HG03103 (cell line): ENCODE measurements around the gene CCDC33.

ENCODE experiments used
- ATAC-seq: cut with Tn5 transposase; IDR thresholded peaks from one replicate; pipeline ENCODE4 v1.9.1; 2021; ENCODE audit warnings: low read depth; ENCODE audit not compliant: unreplicated experiment

The CCDC33 gene

GRCh38 chr15:74307827-74308811 is 72.0 kb downstream of the CCDC33 start:
- ATAC-seq: no peak

DNA sequence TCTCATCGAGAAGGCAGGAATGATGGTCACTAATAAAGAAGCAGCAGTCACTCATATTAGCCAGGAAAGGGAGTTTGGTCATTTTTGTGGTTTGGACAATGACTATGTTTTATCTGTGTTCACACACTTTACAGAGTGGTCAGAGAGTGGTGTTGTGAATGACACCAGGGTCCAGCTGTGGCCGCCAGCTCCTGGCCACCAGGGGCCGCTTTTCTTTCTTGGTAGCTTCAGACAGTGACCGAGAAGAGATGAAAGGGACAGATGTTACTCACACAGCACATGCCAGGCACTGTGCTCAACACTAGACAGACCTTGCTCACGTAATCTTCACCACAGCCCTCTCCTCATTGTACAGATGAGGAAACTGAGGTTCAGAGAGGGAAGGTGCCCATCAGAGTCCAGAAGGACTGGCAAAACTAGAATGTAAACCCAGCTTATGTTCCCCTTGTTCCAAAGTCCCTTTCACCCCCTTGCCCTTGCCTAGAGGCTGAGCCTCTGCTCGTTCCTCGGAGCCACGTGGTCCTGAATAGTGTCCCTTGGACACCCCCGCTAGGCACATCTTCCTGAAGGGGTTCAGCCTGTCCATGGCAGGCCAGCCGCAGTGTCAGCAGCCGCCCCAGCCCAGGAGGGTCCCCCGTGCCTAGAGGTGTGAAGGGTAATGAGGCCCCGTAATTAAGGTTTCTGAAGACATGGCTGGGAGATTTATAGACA is 75.8 kb downstream of the CCDC33 start:
- ATAC-seq: no peak

GRCh38 chr15:74312445-74313007 is 76.4 kb downstream of the CCDC33 start:
- ATAC-seq: no peak

DNA sequence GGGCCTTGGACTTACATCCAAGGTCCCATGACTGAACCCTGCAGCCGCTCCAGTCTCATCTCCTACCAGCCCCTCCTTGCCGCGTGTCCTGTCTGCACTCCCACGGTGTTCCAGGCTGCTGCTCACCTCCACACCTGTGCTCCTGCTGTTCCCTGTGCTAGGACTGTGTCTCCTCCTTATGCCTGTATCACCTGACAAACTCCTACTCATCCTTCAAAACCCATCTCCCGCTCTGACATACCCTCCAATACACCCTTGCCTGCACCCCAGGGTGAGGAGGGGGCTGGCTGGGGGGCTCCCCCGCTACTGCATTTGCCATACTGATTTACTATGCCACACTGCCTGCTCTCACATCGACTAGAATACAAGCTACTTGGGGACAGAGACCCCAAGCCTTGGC is 77.8 kb downstream of the CCDC33 start:
- no peak for ATAC-seq

DNA sequence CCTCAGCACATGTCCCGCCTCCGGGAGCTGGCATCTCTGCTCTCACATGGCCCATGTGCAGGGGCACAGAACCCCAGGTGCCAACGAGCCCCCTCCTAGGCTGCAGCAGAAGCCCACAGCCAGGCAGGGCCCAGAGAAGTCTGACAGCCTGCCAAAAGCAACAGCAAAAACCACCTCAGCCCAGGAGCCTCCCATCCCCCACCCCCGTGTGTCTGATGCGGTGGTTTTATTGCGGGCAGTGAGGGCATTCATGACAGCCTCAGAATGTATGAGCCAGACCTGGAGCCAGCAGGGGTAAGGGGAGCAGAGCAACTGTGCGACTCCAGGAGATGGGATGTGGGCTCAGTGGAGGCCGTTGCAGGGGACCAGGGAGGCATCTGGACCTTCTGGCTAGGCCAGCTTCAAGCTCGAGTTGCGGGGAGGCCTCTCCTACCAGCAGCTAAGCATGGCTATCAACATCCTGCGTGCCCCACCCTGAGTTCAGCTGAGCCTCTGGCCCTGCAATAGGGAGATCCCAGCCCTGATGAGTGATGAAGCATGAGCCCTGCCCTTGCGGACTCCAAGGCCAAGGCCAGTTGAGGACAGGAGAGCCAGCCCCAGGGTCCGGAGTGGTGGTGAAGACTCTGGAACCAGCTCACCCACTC is 78.8 kb downstream of the CCDC33 start:
- ATAC-seq: no peak

DNA sequence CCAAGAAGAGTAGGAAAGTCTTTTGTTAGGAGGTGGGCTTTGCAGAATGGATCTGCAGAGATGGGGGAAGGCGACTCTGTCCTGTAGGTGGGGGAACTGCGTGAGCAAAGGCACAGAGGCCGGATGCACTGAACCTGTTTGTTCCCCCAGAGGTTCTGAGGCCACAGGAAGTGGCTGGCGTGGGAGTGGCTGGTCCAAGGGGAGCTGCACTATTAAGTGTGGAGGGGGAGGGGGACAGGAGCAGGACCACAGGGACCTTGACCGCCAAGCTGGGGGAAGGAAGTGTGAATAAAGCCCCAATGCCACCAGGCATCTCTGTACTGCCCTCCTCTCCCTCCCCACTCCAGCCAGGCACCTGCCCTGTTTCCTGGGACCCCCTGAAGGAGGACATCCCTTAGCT is 79.5 kb downstream of the CCDC33 start:
- no peak for ATAC-seq

GRCh38 chr15:74316141-74316540 is 80.0 kb downstream of the CCDC33 start:
- ATAC-seq: no peak

GRCh38 chr15:74317820-74318375 is 81.8 kb downstream of the CCDC33 start:
- no peak for ATAC-seq

GRCh38 chr15:74318376-74319137 is 82.4 kb downstream of the CCDC33 start:
- ATAC-seq: no peak

GRCh38 chr15:74319138-74319460 is 83.0 kb downstream of the CCDC33 start:
- no peak for ATAC-seq

- no peak for ATAC-seq
Observed at GRCh38 chr15:74319596-74320351, 83.6 kb downstream of the CCDC33 start.

GRCh38 chr15:74320352-74321247 is 84.5 kb downstream of the CCDC33 start:
- no peak for ATAC-seq

GRCh38 chr15:74322558-74323180 is 86.5 kb downstream of the CCDC33 start:
- no peak for ATAC-seq

- ATAC-seq: no peak
Observed at GRCh38 chr15:74324714-74325113, 88.6 kb downstream of the CCDC33 start.

GRCh38 chr15:74326746-74327145 is 90.6 kb downstream of the CCDC33 start:
- no peak for ATAC-seq

DNA sequence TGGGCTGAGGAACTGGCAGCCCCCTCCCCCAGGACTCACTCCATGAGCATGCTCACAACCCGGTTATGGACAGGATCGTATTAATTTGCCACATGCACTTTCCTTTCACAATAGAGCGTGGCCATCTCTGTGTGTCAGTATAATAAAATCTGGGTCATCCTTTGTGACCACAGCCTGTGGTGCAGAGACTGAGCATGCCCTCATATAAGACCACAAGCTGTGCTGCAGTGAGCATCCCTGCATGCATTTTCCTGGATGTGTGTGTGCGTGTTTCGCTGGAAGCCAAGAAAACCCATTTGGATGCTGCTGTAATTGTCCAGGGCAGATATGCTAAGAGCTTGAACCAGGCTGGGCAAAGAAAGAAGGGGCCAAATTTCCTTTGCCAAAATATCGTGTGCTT is 91.6 kb downstream of the CCDC33 start:
- ATAC-seq: no peak

- ATAC-seq: no peak
Observed at GRCh38 chr15:74328331-74329056, 92.4 kb downstream of the CCDC33 start.
